ENCODE results near the gene DENND10.
A peak's percentile ranks its signal among the peaks of the same experiment; 100 is the strongest.

The DENND10 gene

GRCh38 chr10:119161680-119162451, 58.0 kb downstream of the DENND10 start:
- TF ChIP-seq, protein P1, sequence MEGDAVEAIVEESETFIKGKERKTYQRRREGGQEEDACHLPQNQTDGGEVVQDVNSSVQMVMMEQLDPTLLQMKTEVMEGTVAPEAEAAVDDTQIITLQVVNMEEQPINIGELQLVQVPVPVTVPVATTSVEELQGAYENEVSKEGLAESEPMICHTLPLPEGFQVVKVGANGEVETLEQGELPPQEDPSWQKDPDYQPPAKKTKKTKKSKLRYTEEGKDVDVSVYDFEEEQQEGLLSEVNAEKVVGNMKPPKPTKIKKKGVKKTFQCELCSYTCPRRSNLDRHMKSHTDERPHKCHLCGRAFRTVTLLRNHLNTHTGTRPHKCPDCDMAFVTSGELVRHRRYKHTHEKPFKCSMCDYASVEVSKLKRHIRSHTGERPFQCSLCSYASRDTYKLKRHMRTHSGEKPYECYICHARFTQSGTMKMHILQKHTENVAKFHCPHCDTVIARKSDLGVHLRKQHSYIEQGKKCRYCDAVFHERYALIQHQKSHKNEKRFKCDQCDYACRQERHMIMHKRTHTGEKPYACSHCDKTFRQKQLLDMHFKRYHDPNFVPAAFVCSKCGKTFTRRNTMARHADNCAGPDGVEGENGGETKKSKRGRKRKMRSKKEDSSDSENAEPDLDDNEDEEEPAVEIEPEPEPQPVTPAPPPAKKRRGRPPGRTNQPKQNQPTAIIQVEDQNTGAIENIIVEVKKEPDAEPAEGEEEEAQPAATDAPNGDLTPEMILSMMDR (IDR thresholded peaks at IDR 0.05; ENCODE audit: insufficient read depth, low read depth, low read length, missing control alignments), result no peak
- peak; percentile 58 for DNase-seq (ENCODE audit: low read depth)
- no peak overlapping the region for H3K4me3 ChIP-seq (ENCODE audit: low read length)

- TF ChIP-seq, protein P1 (IDR thresholded peaks at IDR 0.05; ENCODE audit: insufficient read depth, low read depth, low read length, missing control alignments), result no peak
- DNase-seq (ENCODE audit: low read depth), result no peak
- H3K4me3 ChIP-seq (ENCODE audit: low read length), result no peak overlapping the region
These were observed 58.7 kb downstream of the DENND10 start for GRCh38 chr10:119162452-119163092.

DNA sequence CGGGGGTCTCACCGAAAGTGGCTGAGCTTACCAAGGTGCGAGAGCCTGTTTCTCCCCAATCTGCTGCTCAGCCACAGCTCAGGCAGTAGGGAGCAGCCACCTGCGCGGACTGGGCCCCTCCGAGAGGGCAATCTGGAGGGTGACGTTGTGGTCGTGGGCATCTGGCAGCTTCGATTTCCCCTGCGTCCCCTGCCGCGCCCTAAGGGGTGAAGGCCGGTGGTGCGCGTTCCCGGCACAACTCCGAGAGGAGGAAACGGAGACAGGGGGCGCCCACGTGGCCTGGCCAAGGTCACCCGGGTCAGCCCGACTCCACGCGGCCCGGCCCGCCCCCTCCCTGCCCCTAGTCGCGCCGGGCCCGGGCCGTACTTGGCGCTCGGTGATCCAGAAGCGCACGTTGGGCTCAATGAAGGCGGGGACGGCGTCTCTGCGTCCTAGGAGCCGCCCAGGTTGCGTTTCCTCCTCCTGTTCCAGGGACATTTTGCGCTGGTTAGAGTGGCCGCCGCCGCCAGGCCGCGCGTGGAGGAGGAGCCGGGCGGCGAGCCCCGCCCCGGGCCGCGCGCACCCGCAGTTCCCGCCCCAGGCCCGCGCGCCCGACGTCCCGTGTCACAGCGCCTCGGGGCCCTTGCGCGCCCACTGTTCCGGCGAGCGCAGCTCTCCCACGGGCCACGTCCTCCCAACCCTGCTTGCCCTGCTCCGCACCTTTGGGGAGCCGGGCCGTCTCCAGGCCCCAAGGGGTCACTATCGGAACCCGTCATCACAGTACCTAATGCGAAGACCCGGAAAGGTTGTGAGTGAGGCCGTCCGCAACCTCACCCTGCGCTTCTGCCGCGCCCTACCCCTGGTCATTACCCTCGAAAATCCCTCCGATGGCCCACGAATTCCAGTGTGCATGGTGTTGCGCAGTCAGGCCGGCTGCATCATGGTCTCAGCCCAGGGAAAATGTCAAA, 61.5 kb downstream of the DENND10 start, which contains the start of gene SFXN4:
Gene SFXN4, minus strand, starts transcription at position 544 of the 947 bp plus-strand sequence. Its CDS starts 67 bp downstream, at position 477.
- peak; percentile 66 for DNase-seq (ENCODE audit: low read depth)
- H3K4me3 ChIP-seq (ENCODE audit: low read length), result peak within 1 kb of the TSS; percentile 77
- TF ChIP-seq, protein P1 (IDR thresholded peaks at IDR 0.05; ENCODE audit: insufficient read depth, low read depth, low read length, missing control alignments), result no peak

GRCh38 chr10:119166118-119166500, 62.2 kb downstream of the DENND10 start:
- TF ChIP-seq, protein P1 (IDR thresholded peaks at IDR 0.05; ENCODE audit: insufficient read depth, low read depth, low read length, missing control alignments), result no peak
- DNase-seq (ENCODE audit: low read depth), result no peak
- H3K4me3 ChIP-seq (ENCODE audit: low read length), result peak overlapping the region; percentile 77

- no peak overlapping the region for H3K4me3 ChIP-seq (ENCODE audit: low read length)
- TF ChIP-seq, protein P1 (IDR thresholded peaks at IDR 0.05; ENCODE audit: insufficient read depth, low read depth, low read length, missing control alignments), result no peak
These were observed 62.7 kb downstream of the DENND10 start for GRCh38 chr10:119166564-119166963.

GRCh38 chr10:119167041-119167440, 63.1 kb downstream of the DENND10 start:
- no peak for DNase-seq (ENCODE audit: low read depth)
- TF ChIP-seq, protein P1 (IDR thresholded peaks at IDR 0.05; ENCODE audit: insufficient read depth, low read depth, low read length, missing control alignments), result no peak
- H3K4me3 ChIP-seq (ENCODE audit: low read length), result no peak overlapping the region

More at GRCh38 chr10:119166564-119166963, 62.7 kb downstream of the DENND10 start:
- no peak for DNase-seq (ENCODE audit: low read depth)
